HL-60 (cell line): ENCODE data around the gene C5orf47.

ENCODE experiments used
- CTCF ChIP-seq: IDR thresholded peaks from one replicate; pipeline ENCODE4 v1.5.1; 2011; ENCODE audit warnings: low read length, control low read depth, inconsistent platforms; ENCODE audit not compliant: insufficient read depth
- REST ChIP-seq: IDR thresholded peaks from 2 replicates; pipeline ENCODE4 v1.6.1; 2012; ENCODE audit warnings: low read depth; ENCODE audit not compliant: insufficient replicate concordance

GRCh38 chr5:173940269-173940668, 48.7 kb upstream of the C5orf47 start:
- TF ChIP-seq CTCF (no peak), REST (no peak)
